GM19099 (cell line): ENCODE data around the gene CACNA2D4.

ENCODE experiments used
- POLR2A ChIP-seq: IDR thresholded peaks from 3 replicates; pipeline ENCODE4 v1.6.1; 2011; ENCODE audit warnings: low read depth; ENCODE audit not compliant: insufficient read length; ENCODE audit errors: extremely low read depth

Gene CACNA2D4

GRCh38 chr12:1859643-1860042 is 58.8 kb downstream of the CACNA2D4 start:
- no peak for TF ChIP-seq POLR2A

GRCh38 chr12:1858456-1858855 is 60.0 kb downstream of the CACNA2D4 start:
- no peak for TF ChIP-seq POLR2A

DNA sequence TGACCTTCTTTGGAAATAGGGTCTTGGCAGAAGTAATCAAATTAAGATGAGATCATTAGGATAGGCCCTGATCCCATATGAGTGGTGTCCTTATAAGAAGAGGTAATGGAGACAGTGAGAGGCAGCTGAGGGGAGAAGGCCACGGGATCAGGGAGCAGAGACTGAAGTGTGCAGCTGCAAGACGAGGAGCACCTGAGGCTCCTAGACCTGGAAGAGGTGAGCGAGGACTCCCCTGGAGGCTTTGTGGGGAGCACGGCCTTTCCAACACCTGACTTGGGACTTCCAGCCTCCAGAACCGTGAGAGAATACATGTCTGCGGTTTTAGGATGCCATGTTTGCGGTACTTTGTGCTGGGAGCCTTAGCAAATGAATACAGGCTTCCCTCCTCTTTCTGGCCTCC is 60.6 kb downstream of the CACNA2D4 start:
- TF ChIP-seq POLR2A, result no peak

- TF ChIP-seq POLR2A, result no peak
Observed at GRCh38 chr12:1857086-1857485, 61.4 kb downstream of the CACNA2D4 start.

DNA sequence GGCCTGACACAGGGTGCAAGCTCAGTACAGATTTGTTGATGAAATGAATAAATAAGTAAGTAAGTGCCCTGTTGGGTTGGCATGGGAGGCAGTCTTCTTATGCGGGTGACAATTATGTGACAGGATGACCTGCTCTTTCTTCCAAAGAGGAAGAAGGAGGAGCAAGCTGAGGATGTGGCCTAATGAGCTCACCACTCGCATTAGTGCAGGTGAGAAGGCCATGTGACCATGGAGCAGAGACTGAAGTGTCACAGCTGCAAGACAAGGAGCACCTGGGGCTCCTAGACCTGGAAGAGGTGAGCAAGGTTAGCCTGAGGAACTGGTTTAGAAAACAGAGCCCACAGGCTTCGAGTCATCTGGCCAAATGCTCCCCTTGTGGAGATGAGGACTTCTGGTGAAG is 63.2 kb downstream of the CACNA2D4 start:
- TF ChIP-seq POLR2A, result no peak

GRCh38 chr12:1853716-1854115 is 64.7 kb downstream of the CACNA2D4 start:
- TF ChIP-seq POLR2A, result no peak

GRCh38 chr12:1852076-1852475 is 66.4 kb downstream of the CACNA2D4 start:
- TF ChIP-seq POLR2A, result no peak

DNA sequence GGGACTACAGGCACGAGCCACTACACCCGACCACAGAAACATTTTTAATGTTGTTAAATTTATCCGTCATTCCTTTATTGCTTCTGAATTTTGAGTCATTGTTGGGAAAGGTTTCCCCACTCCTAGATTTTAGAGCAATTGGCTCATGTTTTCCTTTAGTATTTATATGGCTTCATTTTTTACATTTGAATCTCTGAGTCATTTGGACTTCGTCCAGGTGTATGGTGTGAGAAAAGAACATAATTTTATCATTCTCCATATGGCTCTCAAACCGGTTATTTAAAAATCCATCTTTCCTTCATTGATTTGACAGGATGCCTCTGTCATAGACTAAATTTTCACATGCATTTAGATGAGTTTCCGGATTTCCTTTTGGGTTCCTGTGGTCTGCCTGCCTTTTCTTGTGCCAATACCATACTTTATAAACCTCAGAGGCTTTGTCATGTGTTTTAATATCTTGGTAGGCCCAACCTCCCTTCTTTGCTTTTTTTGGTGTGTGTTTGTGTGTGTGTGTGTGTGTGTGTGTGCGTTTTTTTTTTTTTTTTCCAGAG is 67.2 kb downstream of the CACNA2D4 start:
- no peak for TF ChIP-seq POLR2A

- TF ChIP-seq POLR2A, result no peak
Observed at GRCh38 chr12:1848745-1849144, 69.7 kb downstream of the CACNA2D4 start.

DNA sequence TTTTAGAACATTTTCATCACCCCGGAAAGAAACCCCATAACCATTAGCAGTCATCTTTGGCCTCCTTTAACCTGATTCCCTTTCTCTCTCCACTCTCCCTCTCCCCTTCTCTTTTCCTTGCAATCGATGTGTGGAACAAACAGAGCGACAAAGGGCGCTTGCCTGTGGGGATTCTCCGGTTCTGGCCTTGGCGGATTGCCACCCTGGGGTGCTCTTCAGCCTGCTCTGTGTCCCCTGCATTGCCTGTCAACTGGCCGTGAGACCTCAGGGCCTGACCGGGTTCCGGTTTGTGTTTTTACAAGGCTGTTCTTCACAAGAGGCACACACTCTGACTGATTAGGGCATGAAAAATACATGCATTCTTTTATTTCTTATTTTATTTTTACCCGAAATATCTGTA is 70.3 kb downstream of the CACNA2D4 start:
- TF ChIP-seq POLR2A, result no peak

DNA sequence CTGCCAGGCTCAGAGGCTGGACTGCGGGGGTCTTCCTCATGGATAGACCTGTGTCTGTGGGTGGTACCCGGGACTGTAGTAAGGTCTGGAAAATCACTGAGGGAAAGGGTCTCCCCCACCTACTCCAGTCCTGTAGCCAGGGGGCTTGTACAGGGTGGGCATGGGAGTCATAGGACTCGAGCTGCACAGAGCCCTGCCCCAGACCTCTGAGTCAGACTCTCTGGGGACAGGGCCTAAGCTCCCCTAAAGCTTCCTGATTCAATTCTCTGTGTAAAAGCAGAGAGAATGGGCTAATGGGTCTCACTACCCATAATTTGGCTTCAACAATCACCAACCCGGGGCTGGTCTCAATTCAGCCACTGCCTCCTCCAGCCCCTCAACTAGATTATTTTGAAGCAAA is 71.0 kb downstream of the CACNA2D4 start:
- TF ChIP-seq POLR2A, result no peak

DNA sequence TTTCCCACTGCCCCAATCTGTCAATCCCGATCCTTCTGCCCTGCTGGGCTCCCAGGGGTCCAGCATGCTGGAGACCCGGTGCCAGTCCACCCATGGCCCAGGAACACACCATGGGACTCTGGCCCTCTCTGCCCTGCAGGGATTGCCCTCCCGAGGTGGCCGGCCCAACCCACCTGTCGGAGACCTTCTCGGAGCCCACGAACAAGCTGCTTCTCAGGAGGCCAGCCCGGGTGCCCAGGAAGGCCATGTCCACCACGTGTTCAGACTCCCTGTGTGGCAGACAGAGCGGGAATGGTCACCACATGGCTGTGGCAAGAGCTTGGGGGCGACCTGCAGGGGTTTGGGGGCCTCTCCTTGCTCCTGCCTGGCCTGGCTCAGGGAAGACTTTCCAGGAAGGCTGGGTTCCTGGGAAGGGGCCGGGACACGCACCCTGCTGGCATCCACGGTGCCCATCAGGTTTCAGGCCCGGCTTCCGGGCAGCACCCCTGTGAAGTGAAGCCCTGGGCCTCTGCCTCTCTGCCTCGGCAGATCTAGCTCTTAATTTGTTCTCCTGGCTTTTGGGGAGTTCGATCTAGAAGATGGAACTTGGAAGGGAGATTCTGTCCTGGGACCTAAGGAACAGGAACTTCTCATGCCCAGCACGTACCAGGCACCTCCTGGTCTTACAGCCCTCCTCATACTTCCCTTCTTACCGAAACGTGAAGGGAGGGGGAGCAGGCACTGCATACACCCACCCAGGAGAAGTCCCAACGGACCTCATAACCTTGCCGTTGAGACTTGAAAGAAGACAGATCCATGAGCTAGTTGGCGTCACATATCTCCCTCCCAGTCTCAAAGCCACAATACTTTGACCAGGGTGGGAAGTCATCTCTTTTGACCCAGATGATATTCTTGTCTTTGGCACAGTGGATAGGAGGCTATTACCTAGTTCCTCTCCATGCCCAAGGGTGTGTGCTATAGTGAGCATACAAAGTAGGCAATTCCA is 71.7 kb downstream of the CACNA2D4 start:
- TF ChIP-seq POLR2A, result no peak

GRCh38 chr12:1845886-1846285 is 72.6 kb downstream of the CACNA2D4 start:
- TF ChIP-seq POLR2A, result no peak

- no peak for TF ChIP-seq POLR2A
Observed at GRCh38 chr12:1845427-1845826, 73.0 kb downstream of the CACNA2D4 start.

GRCh38 chr12:1844661-1845409 is 73.6 kb downstream of the CACNA2D4 start:
- no peak for TF ChIP-seq POLR2A

DNA sequence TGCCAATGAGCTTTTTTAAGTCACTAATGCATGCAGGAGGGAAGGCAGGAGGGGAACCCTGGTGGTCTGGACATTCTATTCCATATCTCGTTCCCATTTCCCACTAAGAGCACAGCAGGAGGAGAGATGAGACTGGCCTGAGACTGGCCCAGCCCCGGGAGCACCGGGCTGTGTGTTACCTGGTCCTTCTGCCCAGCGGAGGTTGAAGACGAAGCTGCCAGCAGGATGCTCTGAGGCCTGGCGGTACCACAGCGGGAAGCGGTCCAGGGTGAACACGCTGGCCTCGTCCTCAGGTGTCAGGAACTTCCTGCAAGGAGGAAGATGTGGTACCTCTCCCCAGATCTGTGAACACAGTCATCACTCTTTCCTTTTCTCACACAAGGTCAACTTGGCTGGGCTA is 74.2 kb downstream of the CACNA2D4 start:
- no peak for TF ChIP-seq POLR2A

DNA sequence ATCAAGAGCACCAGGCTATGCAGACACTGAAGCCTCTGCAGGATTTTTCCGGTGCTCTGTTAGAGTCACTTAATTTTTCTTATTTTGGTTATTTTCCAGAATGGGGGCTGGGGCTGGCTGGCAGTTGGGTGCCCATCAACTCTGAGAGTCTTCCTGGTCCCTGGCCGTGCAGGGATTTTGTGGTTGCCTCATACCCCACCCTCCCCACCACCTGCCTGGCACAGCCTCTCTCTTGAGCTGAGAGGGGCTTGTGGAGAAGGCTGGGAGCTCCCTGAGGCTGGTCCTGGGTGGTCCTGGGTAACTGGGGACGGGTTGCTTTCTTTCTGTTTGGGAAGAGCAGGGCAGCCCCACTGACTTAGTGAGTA is 74.8 kb downstream of the CACNA2D4 start:
- no peak for TF ChIP-seq POLR2A
